HEK293T (cell line): ENCODE results near the gene RGS7.

Source experiments
- ARNT ChIP-seq: fragments of 450-650 bp; IDR thresholded peaks from 2 replicates; pipeline ENCODE4 v1.6.1; 2017; ENCODE audit warnings: mild to moderate bottlenecking
- BHLHE40 ChIP-seq: fragments of 450-650 bp; IDR thresholded peaks from 2 replicates; pipeline ENCODE4 v1.6.1; 2016; ENCODE audit warnings: mild to moderate bottlenecking, moderate library complexity, borderline replicate concordance
- ELF4 ChIP-seq: fragments of 450-650 bp; IDR thresholded peaks from 2 replicates; pipeline ENCODE4 v1.6.1; 2017; ENCODE audit warnings: antibody characterized with exemption
- FOXK2 ChIP-seq: fragments of 450-650 bp; IDR thresholded peaks from 2 replicates; pipeline ENCODE4 v1.6.1; 2016; ENCODE audit warnings: mild to moderate bottlenecking
- FOXM1 ChIP-seq: fragments of 450-650 bp; IDR thresholded peaks from 2 replicates; pipeline ENCODE4 v1.6.1; 2017; ENCODE audit warnings: mild to moderate bottlenecking, borderline replicate concordance
- HDGF ChIP-seq: fragments of 450-650 bp; IDR thresholded peaks from 2 replicates; pipeline ENCODE4 v1.6.1; 2017; ENCODE audit warnings: antibody characterized with exemption, borderline replicate concordance
- L3MBTL2 ChIP-seq: fragments of 450-650 bp; conservative IDR thresholded peaks from 2 replicates; pipeline ENCODE4 v1.6.1; 2016; ENCODE audit warnings: mild to moderate bottlenecking
- LEF1 ChIP-seq: fragments of 450-650 bp; IDR thresholded peaks from 2 replicates; pipeline ENCODE4 v1.6.1; 2017; ENCODE audit warnings: mild to moderate bottlenecking, borderline replicate concordance
- NFRKB ChIP-seq: fragments of 450-650 bp; IDR thresholded peaks from 2 replicates; pipeline ENCODE4 v1.6.1; 2016; ENCODE audit warnings: mild to moderate bottlenecking, moderate library complexity
- SP1 ChIP-seq: fragments of 450-650 bp; IDR thresholded peaks from 2 replicates; pipeline ENCODE4 v1.6.1; 2017
- SUZ12 ChIP-seq: fragments of 450-650 bp; IDR thresholded peaks from 2 replicates; pipeline ENCODE4 v1.6.1; 2016; ENCODE audit warnings: mild to moderate bottlenecking
- TARDBP ChIP-seq: fragments of 450-650 bp; IDR thresholded peaks from 2 replicates; pipeline ENCODE4 v1.6.1; 2016

GRCh38 chr1:241343956-241344355 lies 13.0 kb downstream of the RGS7 start:
- TF ChIP-seq SUZ12 (no peak), L3MBTL2 (no peak), SP1 (no peak), ELF4 (no peak), ARNT (no peak), FOXM1 (no peak), HDGF (no peak), FOXK2 (no peak), BHLHE40 (no peak), TARDBP (no peak), LEF1 (no peak), NFRKB (no peak)
